ENCODE measurements around the gene UBE2L3. TPM values are rescaled to one million over a fixed set of nuclear protein-coding genes. Genes with fewer than 3 reads are reported as not detected.

UBE2L3 gene
- total RNA-seq, 4 donors from 2014 or later: 28.0 to 42.4 (median 40.5) TPM

DNA sequence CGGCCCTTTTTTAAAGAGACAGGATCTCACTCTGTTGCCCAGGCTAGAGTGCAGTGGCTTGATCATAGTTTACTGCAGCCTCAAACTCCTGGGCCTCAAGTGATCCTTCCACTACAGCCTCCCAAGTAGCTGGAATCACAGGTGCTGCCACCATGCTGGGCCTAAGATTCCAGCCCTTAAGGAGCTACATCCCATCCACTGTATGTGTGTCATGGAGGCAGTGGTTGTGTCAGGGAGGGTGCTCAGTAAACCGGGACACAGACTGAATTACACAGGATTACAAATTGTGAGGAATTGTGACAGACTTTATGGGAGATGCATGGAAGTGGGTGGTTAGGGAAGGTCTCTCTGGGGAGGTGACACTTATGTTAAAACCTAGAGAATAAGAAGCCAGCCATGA, 96.2 kb downstream of the UBE2L3 start:
- no peak for DNase-seq (ENCODE audit: low spot score in 2 of 2)
- no peak overlapping the region for H3K4me3 ChIP-seq (ENCODE audit: low read depth, poor library complexity, severe bottlenecking)
- 88 to 93% methylated on average over 2 of the region's 2 CpGs for WGBS, 2 donors
- TF ChIP-seq, protein P1, sequence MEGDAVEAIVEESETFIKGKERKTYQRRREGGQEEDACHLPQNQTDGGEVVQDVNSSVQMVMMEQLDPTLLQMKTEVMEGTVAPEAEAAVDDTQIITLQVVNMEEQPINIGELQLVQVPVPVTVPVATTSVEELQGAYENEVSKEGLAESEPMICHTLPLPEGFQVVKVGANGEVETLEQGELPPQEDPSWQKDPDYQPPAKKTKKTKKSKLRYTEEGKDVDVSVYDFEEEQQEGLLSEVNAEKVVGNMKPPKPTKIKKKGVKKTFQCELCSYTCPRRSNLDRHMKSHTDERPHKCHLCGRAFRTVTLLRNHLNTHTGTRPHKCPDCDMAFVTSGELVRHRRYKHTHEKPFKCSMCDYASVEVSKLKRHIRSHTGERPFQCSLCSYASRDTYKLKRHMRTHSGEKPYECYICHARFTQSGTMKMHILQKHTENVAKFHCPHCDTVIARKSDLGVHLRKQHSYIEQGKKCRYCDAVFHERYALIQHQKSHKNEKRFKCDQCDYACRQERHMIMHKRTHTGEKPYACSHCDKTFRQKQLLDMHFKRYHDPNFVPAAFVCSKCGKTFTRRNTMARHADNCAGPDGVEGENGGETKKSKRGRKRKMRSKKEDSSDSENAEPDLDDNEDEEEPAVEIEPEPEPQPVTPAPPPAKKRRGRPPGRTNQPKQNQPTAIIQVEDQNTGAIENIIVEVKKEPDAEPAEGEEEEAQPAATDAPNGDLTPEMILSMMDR (IDR thresholded peaks at IDR 0.05): no peak
- no peak for TF ChIP-seq POLR2A (IDR thresholded peaks at IDR 0.05)
- intact Hi-C loops (cut with DNase I; ENCODE audit: low total_unique reads): no loop called here

DNA sequence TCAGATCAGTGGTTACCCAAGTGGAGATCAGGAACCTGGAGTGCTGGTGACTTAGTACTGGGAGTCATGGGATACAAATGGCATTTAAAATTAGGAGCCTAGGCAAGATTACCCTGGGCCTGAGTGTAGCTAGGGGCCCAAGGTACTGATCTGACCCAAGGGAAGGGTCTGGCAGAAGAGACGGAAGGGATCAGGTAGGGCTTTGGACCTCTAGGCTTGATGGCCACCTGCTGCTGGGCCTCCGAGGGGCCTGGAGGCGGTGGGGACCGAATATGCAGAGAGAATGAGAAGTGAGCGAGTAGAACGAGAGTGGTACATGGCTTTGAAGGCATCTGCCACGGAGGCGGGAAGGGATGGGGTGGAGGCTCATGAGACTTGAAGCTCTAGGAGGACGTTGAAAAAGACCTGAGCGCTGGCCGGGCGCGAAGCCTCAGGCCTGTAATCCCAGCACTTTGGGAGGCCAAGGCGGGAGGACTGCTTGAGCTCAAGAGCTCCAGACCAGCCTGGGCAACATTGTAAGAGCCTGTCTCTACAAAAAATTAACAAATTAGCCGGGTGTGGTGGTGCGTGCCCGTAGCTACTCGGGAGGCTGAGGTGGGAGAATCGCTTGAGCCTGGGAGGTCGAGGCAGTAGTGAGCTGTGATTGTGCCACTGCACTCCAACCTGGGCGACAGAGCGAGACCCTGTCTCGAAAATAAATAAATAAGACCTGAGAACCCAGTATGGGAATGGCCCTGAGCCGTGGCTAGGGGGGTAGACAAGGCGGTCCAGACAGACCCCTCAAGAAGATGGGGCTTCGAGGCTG, 97.7 kb downstream of the UBE2L3 start:
- 70 to 76% methylated on average over 26 of the region's 26 CpGs for WGBS, 2 donors
- intact Hi-C loops (cut with DNase I; ENCODE audit: low total_unique reads): no loop called here
- TF ChIP-seq POLR2A (IDR thresholded peaks at IDR 0.05): no peak
- TF ChIP-seq, protein P1 (IDR thresholded peaks at IDR 0.05): no peak
- no peak for DNase-seq (ENCODE audit: low spot score in 2 of 2)
- peak overlapping the region; percentile 96 for H3K4me3 ChIP-seq (ENCODE audit: low read depth, poor library complexity, severe bottlenecking)

DNA sequence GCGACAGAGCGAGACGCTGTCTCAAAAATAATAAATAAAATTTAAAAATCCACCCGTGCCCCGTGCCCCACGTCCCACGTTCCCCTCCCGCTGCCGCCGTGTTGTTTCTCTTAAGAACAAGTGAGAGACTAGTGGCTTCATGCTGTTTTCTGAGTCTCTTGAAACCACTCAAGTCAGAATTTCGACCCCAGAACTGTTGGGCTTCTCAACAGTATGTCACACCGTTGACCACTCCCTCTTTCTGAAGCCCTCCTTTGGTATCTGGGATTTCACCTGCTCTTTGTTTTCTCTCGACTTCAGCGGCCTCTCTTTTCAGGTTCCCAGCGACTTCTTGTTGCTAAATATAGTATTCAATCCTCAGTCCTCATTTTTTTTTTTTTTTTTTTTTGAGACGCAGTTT, 99.3 kb downstream of the UBE2L3 start:
- H3K4me3 ChIP-seq (ENCODE audit: low read depth, poor library complexity, severe bottlenecking): peak overlapping the region; percentile 96
- WGBS, 2 donors: 42 to 58% methylated on average over 16 of the region's 16 CpGs
- TF ChIP-seq POLR2A (IDR thresholded peaks at IDR 0.05): no peak
- TF ChIP-seq, protein P1 (IDR thresholded peaks at IDR 0.05): no peak
- intact Hi-C loops (cut with DNase I; ENCODE audit: low total_unique reads): no loop called here
- DNase-seq (ENCODE audit: low spot score in 2 of 2): no peak

DNA sequence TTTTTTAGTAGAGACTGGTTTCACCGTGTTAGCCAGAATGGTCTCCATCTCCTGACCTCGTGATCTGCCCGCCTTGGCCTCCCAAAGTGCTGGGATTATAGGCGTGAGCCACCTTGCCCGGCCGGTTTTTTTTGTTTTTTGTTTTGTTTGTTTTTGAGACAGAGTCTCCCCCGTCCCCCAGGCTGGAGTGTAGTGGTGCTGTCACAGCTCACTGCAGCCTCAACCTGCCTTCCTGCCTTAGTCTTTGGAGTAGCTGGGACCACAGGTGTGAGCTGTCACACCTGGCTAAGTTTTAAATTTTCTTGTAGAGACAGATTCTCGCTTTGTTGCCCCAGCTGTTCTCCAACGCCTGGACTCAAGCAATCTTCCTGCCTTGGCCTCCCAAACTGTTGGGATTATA, 101.5 kb downstream of the UBE2L3 start:
- TF ChIP-seq POLR2A (IDR thresholded peaks at IDR 0.05): no peak
- TF ChIP-seq, protein P1 (IDR thresholded peaks at IDR 0.05): no peak
- DNase-seq (ENCODE audit: low spot score in 2 of 2): no peak
- 76 to 80% methylated on average over 9 of the region's 9 CpGs for WGBS, 2 donors
- H3K4me3 ChIP-seq (ENCODE audit: low read depth, poor library complexity, severe bottlenecking): no peak overlapping the region
- intact Hi-C loops (cut with DNase I; ENCODE audit: low total_unique reads): no loop called here

DNA sequence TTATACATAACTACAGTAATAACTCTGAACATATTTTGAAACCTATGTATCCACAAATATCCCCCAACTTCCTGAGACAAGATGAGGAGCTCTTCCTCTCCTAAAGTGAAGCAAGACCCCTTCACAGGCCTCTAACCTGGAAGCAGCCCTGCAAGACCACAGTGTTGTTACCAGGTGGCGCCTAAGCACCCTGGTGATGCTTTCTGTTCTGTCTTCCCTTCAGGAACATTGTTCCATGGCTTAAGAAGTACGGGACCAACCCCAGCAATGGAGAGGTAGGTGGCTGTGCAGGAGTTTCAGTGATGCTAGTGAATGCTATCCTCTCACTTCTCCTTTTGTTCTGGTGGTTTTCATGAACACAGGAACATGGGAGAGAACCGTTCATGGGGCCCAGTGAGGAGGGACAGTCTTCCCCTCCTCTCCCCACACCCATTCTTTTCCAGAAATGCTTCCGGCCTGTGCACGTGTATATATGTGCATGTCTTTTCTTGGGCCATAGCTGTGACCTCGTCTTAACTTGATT, 104.7 kb downstream of the UBE2L3 start:
- TF ChIP-seq POLR2A (IDR thresholded peaks at IDR 0.05): no peak
- TF ChIP-seq, protein P1 (IDR thresholded peaks at IDR 0.05): no peak
- WGBS, 2 donors: 79 to 85% methylated on average over 6 of the region's 6 CpGs
- H3K4me3 ChIP-seq (ENCODE audit: low read depth, poor library complexity, severe bottlenecking): no peak overlapping the region
- intact Hi-C loops (cut with DNase I; ENCODE audit: low total_unique reads): no loop called here
- no peak for DNase-seq (ENCODE audit: low spot score in 2 of 2)

MicroRNA genes within 50 kb of the gene (microRNA counts, 767-probe panel; counts per million panel counts)
- microRNA hsa-miR-130b-3p: 0 to 358 counts per million in 2 donors
- microRNA hsa-miR-301b: 0 to 358 counts per million in 2 donors

Small RNAs within 50 kb of the gene (microRNA-seq; reads per million reads assigned to microRNA genes)
- gene MIR130B (ENCODE audit: borderline number of aligned reads in 1 of 2, borderline replicate concordance in 2 of 2) (151 to 200 reads per million in 2 donors), gene MIR301B (ENCODE audit: borderline number of aligned reads in 1 of 2, borderline replicate concordance in 2 of 2) (0 reads per million in 2 donors)

Other genes starting within 250 kb of the UBE2L3 start
- gene RIMBP3B, start 184.0 kb upstream of the UBE2L3 start, total RNA-seq: under 1 TPM in 1 of 4 donors, not detected in 3; 0.06 TPM
- 1 to 10 TPM; 3.8 to 6.6 (median 5.0) TPM for gene HIC2, start 150.3 kb upstream of the UBE2L3 start, total RNA-seq
- gene TMEM191C, start 100.3 kb upstream of the UBE2L3 start, total RNA-seq: 1 to 10 TPM in 3 of 4 donors, under 1 TPM in 1; 0.13 to 4.0 (median 1.5) TPM
- under 1 TPM in 2 of 4 donors, not detected in 2; 0.20 to 0.30 TPM for gene RIMBP3C, start 16.3 kb upstream of the UBE2L3 start, total RNA-seq
- 10 to 100 TPM; 42.2 to 72.2 (median 56.5) TPM for gene YDJC, start 62.3 kb downstream of the UBE2L3 start, total RNA-seq
- under 1 TPM in 2 of 4 donors, not detected in 2; 0.23 to 0.49 TPM for gene CCDC116, start 65.0 kb downstream of the UBE2L3 start, total RNA-seq
- 10 to 100 TPM in 3 of 4 donors, 1 to 10 TPM in 1; 8.2 to 21.4 (median 19.6) TPM for gene SDF2L1, start 74.6 kb downstream of the UBE2L3 start, total RNA-seq
- 10 to 100 TPM; 22.3 to 44.2 (median 27.5) TPM for gene PPIL2, start 98.3 kb downstream of the UBE2L3 start, total RNA-seq
- gene YPEL1, start 168.1 kb downstream of the UBE2L3 start, total RNA-seq: 1 to 10 TPM; 1.9 to 5.4 (median 2.8) TPM